Activated T-helper 1 cell treated with anti-CD3 and anti-CD28 coated beads, Interleukin-12 subunit alpha, Interleukin-12 subunit beta, Interleukin-2, Interleukin-4 antibody, amounts not matched to agents 30 ng/mL and 10 ng/mL and 1 ng/mL, durations not matched to agents 14 hours and 24 hours and 36 hours (primary cell): ENCODE results near the gene BLOC1S4. TPM values are rescaled to one million over a fixed set of nuclear protein-coding genes. Genes with fewer than 3 reads are reported as not detected.
"Not testable (repeated sequence)": the region's sequence is repeated elsewhere in the genome, so short reads cannot be mapped to it uniquely, and the experiment has no call there.

Source experiments
- DNase-seq: peaks from one replicate; pipeline ENCODE4 v3.0.0; 2021; ENCODE audit warnings: low spot score
- H3K27ac Mint-ChIP-seq: one replicate; pipeline ENCODE4 v1.8.0; 2021; ENCODE audit warnings: mild to moderate bottlenecking, mixed read lengths
- H3K27me3 Mint-ChIP-seq: one replicate; pipeline ENCODE4 v1.8.0; 2022; ENCODE audit warnings: mild to moderate bottlenecking, moderate library complexity, mixed read lengths; ENCODE audit not compliant: insufficient read depth
- H3K36me3 Mint-ChIP-seq: one replicate; pipeline ENCODE4 v1.8.0; 2021; ENCODE audit warnings: low read depth, mixed read lengths
- H3K4me1 Mint-ChIP-seq: one replicate; pipeline ENCODE4 v1.8.0; 2021; ENCODE audit warnings: low read depth, mixed read lengths
- H3K4me3 Mint-ChIP-seq: one replicate; pipeline ENCODE4 v1.8.0; 2021; ENCODE audit warnings: mild to moderate bottlenecking, moderate library complexity, mixed read lengths
- H3K9me3 Mint-ChIP-seq: one replicate; pipeline ENCODE4 v1.8.0; 2021; ENCODE audit warnings: mixed read lengths
- intact Hi-C: fragments of 100-400 bp; cut with micrococcal nuclease; formaldehyde crosslinking; loops from one replicate; pipeline ENCODE4 v1.15.1; 2024
- total RNA-seq: library from RNA; stranded (reverse); gene quantifications from 2 replicates; pipeline ENCODE4 v1.2.3, GENCODE V29; 2022

The BLOC1S4 gene
- total RNA-seq, 1 donor from 2014 or later: 21.5 TPM

DNA sequence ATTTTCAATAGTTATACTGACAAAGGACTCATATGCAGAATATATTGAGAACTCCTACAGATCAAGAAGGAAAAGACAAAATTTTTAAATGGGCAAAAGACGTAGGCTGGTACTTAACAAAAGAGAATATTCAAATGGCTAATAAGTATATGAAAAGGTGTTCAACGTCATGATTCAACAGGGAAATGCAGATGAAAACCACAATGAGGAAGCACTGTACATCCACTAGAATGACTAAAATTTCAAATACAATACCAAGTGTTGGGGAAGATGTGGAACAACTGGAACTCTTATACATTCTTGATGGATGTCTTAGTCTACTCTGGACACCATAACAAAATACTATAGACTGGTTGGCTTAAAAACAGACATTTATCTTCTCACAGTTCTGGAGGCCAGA, 5.0 kb upstream of the BLOC1S4 start:
- peaks cover 57% of the 10 kb centered on the region for H3K4me1 Mint-ChIP-seq
- no peak overlapping the region for H3K27ac Mint-ChIP-seq
- H3K27me3 Mint-ChIP-seq: peaks cover 8% of the 10 kb centered on the region
- intact Hi-C loops: no loop called here
- DNase-seq: no peak
- H3K4me3 Mint-ChIP-seq: no peak overlapping the region
- H3K36me3 Mint-ChIP-seq: peaks cover 32% of the 10 kb centered on the region
- H3K9me3 Mint-ChIP-seq: peaks cover 4% of the 10 kb centered on the region

DNA sequence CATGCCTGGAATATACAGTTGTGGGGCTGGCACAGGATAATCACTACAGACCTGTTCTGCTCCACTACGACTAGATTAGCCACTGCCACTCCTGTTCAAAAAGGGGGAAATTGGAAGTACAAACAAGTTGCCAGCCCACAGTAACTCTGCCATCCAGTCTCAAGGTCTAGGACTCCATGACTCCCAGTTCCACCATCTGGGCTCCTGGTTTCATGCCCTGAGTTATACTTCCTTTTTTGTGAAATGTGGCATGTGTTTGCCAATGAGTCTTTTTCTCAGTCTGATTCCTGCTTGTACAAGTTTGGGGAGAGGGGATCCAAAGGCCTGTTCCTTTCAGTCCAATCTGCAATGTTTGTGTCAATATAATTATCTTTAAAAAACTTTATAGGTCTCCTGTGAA, 1.0 kb upstream of the BLOC1S4 start:
- no peak for DNase-seq
- Mint-ChIP-seq H3K4me1 (peaks cover 41% of the 10 kb centered on the region), H3K36me3 (peaks cover 17% of the 10 kb centered on the region), H3K27me3 (peaks cover 8% of the 10 kb centered on the region), H3K4me3 (peak overlapping the region; percentile 56), H3K27ac (no peak overlapping the region), H3K9me3 (peaks cover 4% of the 10 kb centered on the region)
- intact Hi-C loops: no loop called here

DNA sequence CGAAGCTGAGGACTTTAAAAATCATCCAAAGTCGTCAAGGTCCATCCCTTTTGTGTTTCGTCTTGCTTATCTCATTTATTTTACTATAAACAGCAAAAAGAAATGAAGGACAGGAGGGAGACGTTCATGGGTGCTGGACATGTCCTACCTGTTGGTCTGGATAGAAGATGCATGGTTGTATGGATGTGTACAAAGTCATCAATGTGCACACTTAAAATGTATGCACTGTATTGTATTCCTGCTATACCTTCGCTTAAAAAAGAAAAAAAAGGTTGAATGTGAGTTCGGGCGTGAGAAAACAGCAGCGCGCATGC, 313 bp upstream of the BLOC1S4 start:
- Mint-ChIP-seq H3K9me3 (peaks cover 3% of the 10 kb centered on the region), H3K36me3 (peaks cover 16% of the 10 kb centered on the region), H3K27me3 (peaks cover 8% of the 10 kb centered on the region), H3K4me3 (peak overlapping the region; percentile 93), H3K4me1 (peaks cover 34% of the 10 kb centered on the region), H3K27ac (peak overlapping the region; percentile 88)
- DNase-seq: no peak
- intact Hi-C loops: loop anchor here (1.0 kb wide), 6 partner anchors 41 to 355 kb away; partner anchors contain the start of genes MRFAP1 and TBC1D14

DNA sequence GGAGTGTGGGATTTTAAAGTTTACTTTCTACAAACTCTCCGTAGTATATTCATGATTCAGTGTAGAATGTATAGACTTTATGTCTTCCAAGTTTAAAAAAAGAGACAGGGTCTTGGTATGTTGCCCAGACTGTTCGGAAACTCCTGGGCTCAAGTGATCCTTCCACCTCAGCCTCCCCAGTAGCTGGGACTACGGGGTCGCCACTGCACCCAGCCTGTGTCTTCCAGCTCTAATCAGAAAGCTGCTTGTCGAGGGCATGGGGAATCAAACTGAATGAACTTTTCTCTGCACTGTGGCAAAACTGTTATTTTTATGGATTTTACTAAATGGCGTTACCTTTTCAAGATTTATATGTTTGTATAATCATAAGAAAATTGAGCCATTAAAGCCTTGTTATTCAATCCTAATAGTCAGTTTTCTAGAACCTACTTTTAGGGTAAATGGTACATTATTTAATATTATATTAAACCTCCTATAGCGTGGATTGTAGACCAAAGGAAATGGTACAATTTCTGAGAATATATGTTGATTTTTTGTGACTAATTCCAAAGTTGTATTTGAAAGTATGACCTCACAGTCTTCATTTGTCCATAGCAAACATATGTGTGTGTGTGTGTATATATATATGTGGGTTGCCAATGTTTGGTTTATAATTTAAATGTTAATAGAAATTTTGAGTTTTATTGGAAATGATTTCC, 1.1 kb downstream of the BLOC1S4 start:
- DNase-seq: no peak
- peaks cover 14% of the 10 kb centered on the region for H3K36me3 Mint-ChIP-seq
- H3K27me3 Mint-ChIP-seq: peaks cover 8% of the 10 kb centered on the region
- intact Hi-C loops: loop anchor here (1.0 kb wide), 7 partner anchors 8 to 353 kb away; partner anchors contain the start of genes MRFAP1, MRFAP1L1 and TBC1D14
- no peaks in the 10 kb centered on the region for H3K9me3 Mint-ChIP-seq
- peak overlapping the region; percentile 91 for H3K4me3 Mint-ChIP-seq
- peak overlapping the region; percentile 78 for H3K27ac Mint-ChIP-seq
- H3K4me1 Mint-ChIP-seq: peaks cover 25% of the 10 kb centered on the region

DNA sequence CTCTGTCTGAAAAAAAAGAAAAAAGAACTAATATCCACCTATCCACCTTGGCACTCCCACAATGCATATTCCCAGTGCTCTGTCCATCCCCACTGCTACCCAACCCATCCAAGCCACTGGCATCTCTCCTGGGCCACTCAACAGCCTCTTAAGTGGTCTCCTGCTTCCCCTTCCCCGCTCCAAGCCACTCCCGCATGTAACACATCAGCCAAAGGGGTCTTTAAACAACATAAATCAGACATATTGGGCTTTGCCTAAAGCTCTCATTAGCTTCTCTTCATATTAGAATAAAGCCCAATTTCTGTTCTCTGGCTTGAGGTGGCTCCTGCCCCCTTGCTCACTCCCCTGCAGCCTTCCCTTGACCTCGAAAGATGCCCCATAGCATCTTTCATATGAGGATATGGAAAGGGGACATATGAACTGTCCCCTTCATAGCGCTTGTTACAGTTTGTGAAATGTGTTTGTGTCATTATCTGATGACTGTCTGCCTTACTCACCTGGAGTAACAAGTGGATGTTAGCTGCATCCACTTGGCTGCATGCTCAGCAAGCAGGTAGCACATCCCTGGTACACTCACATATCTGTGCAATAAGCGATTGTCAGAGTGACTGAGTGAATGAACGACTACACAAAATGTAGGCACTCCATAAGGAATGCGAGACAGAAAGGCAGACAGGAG, 3.1 kb downstream of the BLOC1S4 start:
- intact Hi-C loops: no loop called here
- DNase-seq: no peak
- no peak overlapping the region for H3K27ac Mint-ChIP-seq
- H3K9me3 Mint-ChIP-seq: no peaks in the 10 kb centered on the region
- peaks cover 4% of the 10 kb centered on the region for H3K27me3 Mint-ChIP-seq
- H3K4me3 Mint-ChIP-seq: peak overlapping the region; percentile 68
- H3K36me3 Mint-ChIP-seq: peaks cover 11% of the 10 kb centered on the region
- H3K4me1 Mint-ChIP-seq: peaks cover 25% of the 10 kb centered on the region

DNA sequence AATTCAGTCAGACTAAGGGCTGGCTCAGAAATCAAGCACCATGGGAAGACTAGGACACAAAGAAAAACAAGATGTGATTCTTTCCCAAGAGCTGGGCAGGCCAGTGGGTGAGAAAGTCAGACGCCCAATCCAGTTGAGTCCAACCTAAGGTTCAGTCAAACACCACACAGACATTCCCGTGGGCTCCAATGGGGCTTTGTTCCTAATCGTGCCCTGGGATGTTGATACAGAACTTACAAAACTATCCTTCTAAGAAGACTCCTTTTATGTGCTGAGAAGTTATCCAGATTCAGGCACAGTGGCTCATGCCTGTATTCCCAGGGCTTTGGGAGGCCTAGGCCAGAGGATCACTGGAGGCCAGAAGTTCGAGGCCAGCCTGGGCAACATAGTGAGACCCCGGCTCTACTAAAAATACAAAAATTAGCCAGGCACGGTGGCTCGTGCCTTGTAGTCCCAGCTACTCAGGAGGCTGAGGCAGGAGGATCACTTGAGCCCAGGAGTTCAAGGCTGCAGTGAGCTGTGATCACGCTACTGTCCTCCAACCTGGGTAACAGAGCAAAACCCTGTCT, 3.7 kb downstream of the BLOC1S4 start:
- no peak overlapping the region for H3K4me3 Mint-ChIP-seq
- H3K27ac Mint-ChIP-seq: no peak overlapping the region
- DNase-seq: no peak
- H3K27me3 Mint-ChIP-seq: peaks cover 3% of the 10 kb centered on the region
- H3K9me3 Mint-ChIP-seq: no peaks in the 10 kb centered on the region
- H3K36me3 Mint-ChIP-seq: peaks cover 11% of the 10 kb centered on the region
- intact Hi-C loops: loop anchor here (1.0 kb wide), 2 partner anchors 155 to 351 kb away; no protein-coding TSS in a partner anchor
- peaks cover 25% of the 10 kb centered on the region for H3K4me1 Mint-ChIP-seq

DNA sequence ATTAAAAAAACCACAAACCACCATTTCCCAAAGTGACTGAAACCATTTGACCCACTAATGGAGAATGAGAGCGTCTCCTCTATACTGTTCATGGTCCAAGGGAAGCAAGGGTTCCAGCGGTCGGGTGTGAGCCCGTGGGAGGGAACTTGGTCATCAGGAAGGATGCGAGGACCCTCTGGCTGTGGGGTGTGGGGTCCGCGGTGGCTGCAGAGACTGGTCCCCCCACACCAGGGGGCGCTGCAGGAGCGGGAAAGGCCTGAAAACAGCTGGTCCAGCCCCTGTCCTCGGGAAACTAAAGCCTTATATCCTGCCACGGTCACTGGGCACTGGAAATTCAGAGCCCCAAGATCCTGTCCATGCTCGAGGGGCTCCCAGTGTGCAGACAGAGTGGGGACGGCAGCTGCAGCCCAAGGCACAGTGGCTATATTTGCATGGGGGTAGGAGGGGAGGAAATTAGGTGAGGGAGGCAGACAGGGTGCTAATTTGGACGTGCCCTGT, 4.3 kb downstream of the BLOC1S4 start:
- intact Hi-C loops: loop anchor here (1.0 kb wide), 2 partner anchors 154 to 350 kb away; no protein-coding TSS in a partner anchor
- Mint-ChIP-seq H3K36me3 (peaks cover 11% of the 10 kb centered on the region), H3K4me3 (no peak overlapping the region), H3K4me1 (peaks cover 22% of the 10 kb centered on the region), H3K27me3 (peaks cover 3% of the 10 kb centered on the region), H3K9me3 (no peaks in the 10 kb centered on the region), H3K27ac (no peak overlapping the region)
- peak; percentile 71 for DNase-seq

DNA sequence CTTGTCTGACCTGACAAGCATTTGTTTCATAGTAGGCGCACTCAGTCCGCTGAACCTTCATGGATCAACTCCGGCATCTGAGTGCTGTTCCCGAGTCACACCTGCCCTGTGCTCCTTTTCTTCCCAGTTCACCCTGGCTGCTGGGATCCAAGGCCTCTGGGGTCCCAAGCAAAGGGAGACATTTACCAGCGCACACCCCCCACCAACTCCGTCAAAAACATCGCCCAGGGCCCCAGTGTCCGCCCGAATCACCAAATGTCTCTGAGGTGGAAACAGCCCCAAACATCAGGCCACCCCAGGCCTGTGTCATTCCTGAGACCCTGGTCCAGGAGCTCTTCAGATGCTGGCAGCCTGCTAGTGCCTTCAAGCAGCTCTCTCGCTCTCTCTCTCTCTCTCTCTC, 5.1 kb downstream of the BLOC1S4 start:
- H3K4me1 Mint-ChIP-seq: peaks cover 15% of the 10 kb centered on the region
- no peaks in the 10 kb centered on the region for H3K27me3 Mint-ChIP-seq
- H3K36me3 Mint-ChIP-seq: peaks cover 11% of the 10 kb centered on the region
- DNase-seq: no peak
- intact Hi-C loops: no loop called here
- no peaks in the 10 kb centered on the region for H3K9me3 Mint-ChIP-seq
- H3K4me3 Mint-ChIP-seq: no peak overlapping the region
- H3K27ac Mint-ChIP-seq: no peak overlapping the region

DNA sequence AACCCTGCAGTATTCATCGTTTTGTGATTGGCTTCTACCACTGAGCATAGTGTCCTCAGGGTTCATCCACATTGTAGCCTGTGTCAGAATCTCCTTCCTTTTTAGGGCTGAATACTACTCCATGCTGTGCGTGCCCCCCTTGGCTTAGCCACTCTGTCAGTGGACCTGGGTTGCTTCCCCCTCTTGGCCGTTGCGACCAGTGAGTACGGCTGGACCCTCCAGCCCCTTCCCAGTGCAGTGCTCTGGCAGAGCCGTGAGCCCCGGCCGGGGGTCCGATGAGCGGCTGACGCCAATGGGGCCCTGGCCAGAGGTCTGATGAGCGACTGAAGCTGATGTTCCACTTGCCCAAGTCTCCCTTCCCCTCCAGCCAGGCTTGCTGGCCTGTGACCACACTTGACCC, 6.9 kb downstream of the BLOC1S4 start:
- H3K4me1 Mint-ChIP-seq: peaks cover 17% of the 10 kb centered on the region
- DNase-seq: no peak
- peaks cover 8% of the 10 kb centered on the region for H3K36me3 Mint-ChIP-seq
- H3K9me3 Mint-ChIP-seq: no peaks in the 10 kb centered on the region
- H3K4me3 Mint-ChIP-seq: no peak overlapping the region
- no peak overlapping the region for H3K27ac Mint-ChIP-seq
- no peaks in the 10 kb centered on the region for H3K27me3 Mint-ChIP-seq
- intact Hi-C loops: no loop called here

DNA sequence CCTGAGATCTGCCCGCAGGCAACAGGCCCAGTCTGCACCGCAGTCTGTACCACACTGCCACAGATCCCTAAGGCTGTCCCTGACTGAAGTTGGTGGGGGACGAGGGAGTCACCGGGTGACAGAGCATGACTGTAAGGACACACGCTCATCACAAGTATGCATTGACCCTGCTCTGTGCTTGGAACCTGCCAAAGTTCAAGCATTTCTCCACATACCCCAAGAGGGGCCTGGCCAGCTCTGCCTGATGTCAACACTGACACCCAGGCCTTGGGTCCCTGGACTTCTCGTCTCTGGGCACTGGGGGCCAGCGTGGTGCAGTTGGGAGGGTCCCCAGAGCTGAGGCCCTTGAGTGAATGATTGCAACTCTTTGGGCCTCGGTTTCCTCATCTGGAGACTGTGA, 7.9 kb downstream of the BLOC1S4 start:
- Mint-ChIP-seq H3K9me3 (no peaks in the 10 kb centered on the region), H3K27ac (no peak overlapping the region), H3K36me3 (peaks cover 3% of the 10 kb centered on the region), H3K27me3 (no peaks in the 10 kb centered on the region), H3K4me1 (peaks cover 13% of the 10 kb centered on the region), H3K4me3 (no peak overlapping the region)
- no peak for DNase-seq
- intact Hi-C loops: no loop called here

DNA sequence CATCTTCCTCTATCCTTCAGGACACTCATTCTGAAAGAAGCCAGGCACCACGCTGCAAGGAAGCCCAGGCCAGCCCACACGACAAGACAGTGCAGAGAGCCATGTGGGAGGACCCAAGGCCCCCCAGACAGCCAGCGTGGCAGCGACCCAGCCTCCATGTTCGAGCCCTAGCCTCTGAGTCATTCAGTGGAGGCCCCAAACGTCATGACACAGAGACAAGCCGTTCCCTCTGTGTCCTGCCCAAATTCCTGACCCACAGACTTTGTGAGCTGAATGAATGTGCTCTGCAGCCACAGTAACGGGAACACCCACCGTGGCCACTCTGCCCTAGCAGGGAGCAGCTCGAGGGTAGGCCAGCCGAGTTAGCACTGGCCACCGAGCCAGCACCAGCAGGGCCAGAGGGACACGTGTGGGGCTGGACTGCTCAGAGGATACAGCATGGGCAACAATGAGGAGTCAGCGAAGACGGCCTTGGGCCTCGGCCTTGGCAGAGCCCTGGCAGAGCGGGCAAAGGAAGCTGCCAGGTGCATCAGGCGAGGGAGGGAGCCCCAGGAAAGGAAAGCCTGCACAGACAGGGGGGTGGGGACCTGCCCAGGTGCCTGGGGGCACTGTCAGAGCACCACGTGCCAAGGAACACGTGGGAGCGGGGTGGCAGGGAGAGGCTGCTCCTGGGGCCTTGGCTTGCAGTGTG, 8.6 kb downstream of the BLOC1S4 start:
- intact Hi-C loops: no loop called here
- Mint-ChIP-seq H3K4me3 (no peak overlapping the region), H3K9me3 (no peaks in the 10 kb centered on the region), H3K4me1 (peaks cover 6% of the 10 kb centered on the region), H3K36me3 (no peaks in the 10 kb centered on the region), H3K27ac (no peak overlapping the region), H3K27me3 (no peaks in the 10 kb centered on the region)
- no peak for DNase-seq

DNA sequence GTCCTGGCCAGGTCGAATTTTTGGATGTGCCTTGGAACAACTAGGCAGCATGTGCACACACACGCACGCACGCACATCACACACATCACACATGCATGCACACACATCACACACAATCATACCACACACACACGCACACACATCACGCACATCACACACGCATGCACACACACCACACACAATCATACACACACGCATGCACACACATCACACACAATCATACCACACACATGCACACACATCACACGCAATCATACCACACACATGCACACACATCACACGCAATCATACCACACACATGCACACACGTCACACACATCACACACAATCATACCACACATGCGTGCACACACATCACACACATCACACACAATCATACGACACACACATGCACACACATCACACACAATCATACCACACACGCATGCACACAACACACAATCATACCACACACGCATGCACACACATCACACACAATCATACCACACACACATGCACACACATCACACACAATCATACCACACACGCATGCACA, 9.5 kb downstream of the BLOC1S4 start:
- DNase-seq, intact Hi-C loops, H3K4me1 Mint-ChIP-seq, H3K4me3 Mint-ChIP-seq, H3K27ac Mint-ChIP-seq, H3K36me3 Mint-ChIP-seq, H3K9me3 Mint-ChIP-seq, H3K27me3 Mint-ChIP-seq: not testable (repeated sequence)
